Lower leg skin (tissue), 4 donors: ENCODE results near the gene C9orf72. TPM values are rescaled to one million over a fixed set of nuclear protein-coding genes. Genes with fewer than 3 reads are reported as not detected.

Experiments
- DNase-seq, 2 donors: peaks; one replicate each; pipeline ENCODE4 v3.0.0-alpha.2; 2019; ENCODE audit warnings: low spot score in 2 of 2
- H3K4me3 ChIP-seq: fragments of 200-600 bp; sonication (generic); 2 replicates; pipeline ENCODE4 v1.5.1; 2017; ENCODE audit warnings: mild to moderate bottlenecking, low read depth; ENCODE audit not compliant: poor library complexity, severe bottlenecking
- CTCF ChIP-seq, 3 donors: fragments of 450-650 bp; IDR thresholded peaks; one replicate each; pipeline ENCODE4 v1.5.1; 2016; ENCODE audit warnings: antibody characterized with exemption in 3 of 3, mild to moderate bottlenecking in 3 of 3, moderate library complexity in 2 of 3
- POLR2A ChIP-seq, 2 donors: fragments of 450-650 bp; IDR thresholded peaks; one replicate each; pipeline ENCODE4 v1.6.1; 2016 to 2017; ENCODE audit warnings: antibody characterized with exemption in 2 of 2, mild to moderate bottlenecking in 1 of 2, moderate library complexity in 1 of 2
- WGBS, 2 donors: methylation state at CpG; one replicate each; pipeline ENCODE4 v1.1.5; 2018; 5-methylcytosine and 5-hydroxymethylcytosine counted together
- intact Hi-C: fragments of 100-400 bp; cut with DNase I; formaldehyde crosslinking; loops from one replicate; pipeline ENCODE4 v1.15.0; 2023; ENCODE audit warnings: low total_unique reads
- total RNA-seq, 4 donors: library from RNA; depleted of rRNA; stranded (reverse); fragments of >200 nt; gene quantifications; one replicate each; pipeline ENCODE4 v1.1.0, GENCODE V29; 2016

C9orf72 gene
- total RNA-seq, 4 donors from 2014 or later, result 10.3 to 16.6 (median 12.5) TPM

- 28 to 53% methylated on average over 4 of the region's 4 CpGs for WGBS, 2 donors
- intact Hi-C loops, result no loop called here
- DNase-seq, result no peak
- TF ChIP-seq POLR2A (IDR thresholded peaks at IDR 0.05) (no peak), CTCF (IDR thresholded peaks at IDR 0.05) (no peak)
- no peak overlapping the region for H3K4me3 ChIP-seq
These were observed 31.5 kb downstream of the C9orf72 start for GRCh38 chr9:27541740-27542139.

GRCh38 chr9:27540502-27540901, 32.8 kb downstream of the C9orf72 start:
- 66 to 72% methylated on average over 1 of the region's 1 CpG for WGBS, 2 donors
- no peak for TF ChIP-seq POLR2A (IDR thresholded peaks at IDR 0.05)
- no peak for TF ChIP-seq CTCF (IDR thresholded peaks at IDR 0.05)
- DNase-seq, result no peak
- H3K4me3 ChIP-seq, result no peak overlapping the region
- intact Hi-C loops, result no loop called here

- intact Hi-C loops, result no loop called here
- TF ChIP-seq POLR2A (IDR thresholded peaks at IDR 0.05), result no peak
- TF ChIP-seq CTCF (IDR thresholded peaks at IDR 0.05), result no peak
- peak in 1 of 2 donors; percentile 49 for DNase-seq
- WGBS, 2 donors, result 38 to 41% methylated on average over 5 of the region's 5 CpGs
- no peak overlapping the region for H3K4me3 ChIP-seq
These were observed 33.5 kb downstream of the C9orf72 start for GRCh38 chr9:27539479-27540441.

- 83 to 85% methylated on average over 3 of the region's 3 CpGs for WGBS, 2 donors
- no peak for TF ChIP-seq CTCF (IDR thresholded peaks at IDR 0.05)
- no peak for TF ChIP-seq POLR2A (IDR thresholded peaks at IDR 0.05)
- no peak overlapping the region for H3K4me3 ChIP-seq
- no peak for DNase-seq
- intact Hi-C loops, result no loop called here
These were observed 34.6 kb downstream of the C9orf72 start for GRCh38 chr9:27538647-27539046.

- intact Hi-C loops, result no loop called here
- DNase-seq, result no peak
- no peak overlapping the region for H3K4me3 ChIP-seq
These were observed 35.5 kb downstream of the C9orf72 start for GRCh38 chr9:27537756-27538155.

More at GRCh38 chr9:27537756-27538155, 35.5 kb downstream of the C9orf72 start:
- WGBS, 2 donors, result 71 to 78% methylated on average over 1 of the region's 1 CpG
- TF ChIP-seq POLR2A (IDR thresholded peaks at IDR 0.05), result no peak
- no peak for TF ChIP-seq CTCF (IDR thresholded peaks at IDR 0.05)
